Neutrophil (primary cell): ENCODE measurements around the gene HS3ST3A1.

Experiments
- H3K27ac ChIP-seq: fragments of 200-600 bp; sonication (generic); 2 replicates; pipeline ENCODE4 v1.5.1; 2016; ENCODE audit warnings: mild to moderate bottlenecking, moderate library complexity
- H3K27me3 ChIP-seq: fragments of 200-600 bp; sonication (generic); 2 replicates; pipeline ENCODE4 v1.6.0; 2016; ENCODE audit warnings: mild to moderate bottlenecking
- H3K36me3 ChIP-seq: fragments of 200-600 bp; sonication (generic); 2 replicates; pipeline ENCODE4 v1.5.1; 2017
- H3K4me1 ChIP-seq, 2 experiments: fragments of 200-600 bp in 1 of 2; sonication (generic) in 1 of 2; 1 replicate in 1 of 2; 2 replicates in 1 of 2; pipeline versions ENCODE4 v1.5.1 to v1.6.1; 2013 to 2016; ENCODE audit warnings: low read depth in 1 of 2, low read length in 1 of 2, mild to moderate bottlenecking in 1 of 2, moderate library complexity in 1 of 2; ENCODE audit not compliant: control insufficient read depth in 1 of 2, insufficient read depth in 1 of 2
- H3K4me3 ChIP-seq, 2 experiments: fragments of 200-600 bp in 1 of 2; sonication (generic) in 1 of 2; 1 replicate in 1 of 2; 2 replicates in 1 of 2; pipeline ENCODE4 v1.5.1; 2013 to 2016; ENCODE audit warnings: low read depth in 1 of 2, low read length in 1 of 2, mild to moderate bottlenecking in 1 of 2, moderate library complexity in 1 of 2
- H3K9me3 ChIP-seq: fragments of 200-600 bp; sonication (generic); 2 replicates; pipeline ENCODE4 v1.5.1; 2016
- CTCF ChIP-seq: fragments of 200-600 bp; sonication (generic); IDR thresholded peaks from 2 replicates; pipeline ENCODE4 v1.5.1; 2016; ENCODE audit warnings: antibody characterized with exemption

Gene HS3ST3A1

GRCh38 chr17:13520899-13521572 is 80.7 kb downstream of the HS3ST3A1 start:
- no peak for TF ChIP-seq CTCF
- Histone ChIP-seq H3K27ac (no peak overlapping the region), H3K4me1 (no peaks in the 10 kb centered on the region), H3K27me3 (no peaks in the 10 kb centered on the region), H3K4me3 (no peak overlapping the region), H3K36me3 (no peaks in the 10 kb centered on the region), H3K9me3 (no peaks in the 10 kb centered on the region)

- H3K27me3 ChIP-seq, result no peaks in the 10 kb centered on the region
- H3K4me3 ChIP-seq, result no peak overlapping the region
- TF ChIP-seq CTCF, result no peak
- no peaks in the 10 kb centered on the region for H3K4me1 ChIP-seq
- H3K36me3 ChIP-seq, result no peaks in the 10 kb centered on the region
- H3K9me3 ChIP-seq, result no peaks in the 10 kb centered on the region
- H3K27ac ChIP-seq, result no peak overlapping the region
Observed at GRCh38 chr17:13518261-13519000, 83.3 kb downstream of the HS3ST3A1 start.

- Histone ChIP-seq H3K27ac (no peak overlapping the region), H3K9me3 (no peaks in the 10 kb centered on the region), H3K4me3 (no peak overlapping the region), H3K36me3 (no peaks in the 10 kb centered on the region), H3K4me1 (no peaks in the 10 kb centered on the region), H3K27me3 (peaks cover 24% of the 10 kb centered on the region)
- TF ChIP-seq CTCF, result no peak
Observed at GRCh38 chr17:13513039-13513405, 88.7 kb downstream of the HS3ST3A1 start.

- Histone ChIP-seq H3K9me3 (no peaks in the 10 kb centered on the region), H3K4me3 (no peak overlapping the region), H3K4me1 (no peaks in the 10 kb centered on the region), H3K36me3 (no peaks in the 10 kb centered on the region), H3K27ac (no peak overlapping the region), H3K27me3 (peaks cover 24% of the 10 kb centered on the region)
- TF ChIP-seq CTCF, result no peak
Observed at GRCh38 chr17:13510062-13510461, 91.7 kb downstream of the HS3ST3A1 start.

GRCh38 chr17:13509527-13509926 is 92.2 kb downstream of the HS3ST3A1 start:
- no peak overlapping the region for H3K4me3 ChIP-seq
- no peaks in the 10 kb centered on the region for H3K9me3 ChIP-seq
- TF ChIP-seq CTCF, result no peak
- no peaks in the 10 kb centered on the region for H3K36me3 ChIP-seq
- H3K27me3 ChIP-seq, result peaks cover 24% of the 10 kb centered on the region
- H3K4me1 ChIP-seq, result no peaks in the 10 kb centered on the region
- no peak overlapping the region for H3K27ac ChIP-seq
